H1 (cell line): ENCODE data around the gene TIMP3. TPM values are rescaled to one million over a fixed set of nuclear protein-coding genes. Genes with fewer than 3 reads are reported as not detected.

Experiments used
- GABPA ChIP-seq: IDR thresholded peaks from 2 replicates; pipeline ENCODE4 v1.6.1; 2011; ENCODE audit warnings: mild to moderate bottlenecking, low read length, moderate library complexity, borderline replicate concordance; ENCODE audit not compliant: insufficient read depth
- KDM1A ChIP-seq: fragments of 200-600, 300-600 bp; sonication (generic); IDR thresholded peaks from 2 replicates; pipeline ENCODE4 v1.7.1; 2016; ENCODE audit warnings: mild to moderate bottlenecking, low read length, borderline replicate concordance
- YY1 ChIP-seq: IDR thresholded peaks from 2 replicates; pipeline ENCODE4 v1.6.1; 2011; ENCODE audit warnings: low read depth, mild to moderate bottlenecking, low read length
- polyA plus RNA-seq, 7 experiments: library from polyadenylated mRNA; depleted of rRNA in 3 of 7; stranded (reverse) in 5 of 7; unstranded in 2 of 7; fragments of >200 nt in 5 of 7; fragments of 200-250 nt in 2 of 7; gene quantifications; 1 replicate in 5 of 7; 2 replicates in 1 of 7; 4 replicates in 1 of 7; pipeline versions ENCODE4 v1.2.1 to v1.2.3, GENCODE V29; 2011 to 2013; ENCODE audit warnings: missing spikeins in 2 of 7, mixed read lengths in 2 of 7
- total RNA-seq: library from RNA; stranded (reverse); fragmentation: NEBNext Ultra II Directional; extraction: Animal tissue kit (Norgen Biotek cat#: 25700); gene quantifications from 2 replicates; pipeline ENCODE4 v1.2.1, GENCODE V29; 2021

TIMP3 gene
- total and polyA plus RNA-seq, 2 of the 8 experiments (the other 6 are each of a cell fraction or from before 2014, with no cell fraction given), result 1.3 to 4.7 TPM

GRCh38 chr22:32803020-32803737 lies 1.7 kb downstream of the TIMP3 start (continued):
- no peak for TF ChIP-seq KDM1A
- no peak for TF ChIP-seq YY1
- no peak for TF ChIP-seq GABPA
